Keratinocyte (primary cell): ENCODE measurements around the gene TAF10. TPM values are rescaled to one million over a fixed set of nuclear protein-coding genes. Genes with fewer than 3 reads are reported as not detected.

Source experiments
- DNase-seq: peaks from one replicate; pipeline ENCODE4 v3.0.0-alpha.2; 2011; ENCODE audit warnings: low read depth, missing footprints, low spot score
- FAIRE-seq: peaks from 2 replicates; lab custom pipeline; 2011; peaks lifted over from hg19 to GRCh38; lab: Jason Lieb, UNC
- H2AFZ ChIP-seq: 2 replicates; pipeline ENCODE4 v1.6.0; 2012; ENCODE audit warnings: low read length, control low read depth, inconsistent platforms; ENCODE audit not compliant: control insufficient read depth
- H3K27ac ChIP-seq: 2 replicates; pipeline ENCODE4 v1.5.1; 2011; ENCODE audit warnings: low read length; ENCODE audit not compliant: control insufficient read depth, insufficient read depth
- H3K27me3 ChIP-seq: 3 replicates; pipeline ENCODE4 v1.6.0; 2011; ENCODE audit warnings: low read length; ENCODE audit not compliant: control insufficient read depth, insufficient read depth; ENCODE audit errors: extremely low read depth
- H3K36me3 ChIP-seq, 2 experiments: 2 replicates in 1 of 2; 3 replicates in 1 of 2; pipeline ENCODE4 v1.5.1; 2011; ENCODE audit warnings: low read length in 2 of 2, mild to moderate bottlenecking in 1 of 2; ENCODE audit not compliant: control insufficient read depth in 2 of 2, insufficient read depth in 2 of 2; ENCODE audit errors: extremely low read depth in 1 of 2
- H3K4me1 ChIP-seq: 3 replicates; pipeline ENCODE4 v1.5.1; 2011; ENCODE audit warnings: low read length; ENCODE audit not compliant: control insufficient read depth, insufficient read depth; ENCODE audit errors: extremely low read depth
- H3K4me2 ChIP-seq: 3 replicates; pipeline ENCODE4 v1.6.0; 2011; ENCODE audit warnings: low read depth, low read length; ENCODE audit not compliant: control insufficient read depth, insufficient read depth; ENCODE audit errors: extremely low read depth
- H3K4me3 ChIP-seq, 3 experiments: fragments of 200-600 bp in 1 of 3; sonication (generic) in 1 of 3; 2 replicates in 2 of 3; 3 replicates in 1 of 3; pipeline ENCODE4 v1.5.1; 2011 to 2016; ENCODE audit warnings: low read length in 3 of 3, mild to moderate bottlenecking in 3 of 3, control low read depth in 2 of 3, inconsistent platforms in 1 of 3, low read depth in 1 of 3, mixed read lengths in 1 of 3, mixed run types in 1 of 3, moderate library complexity in 1 of 3; ENCODE audit not compliant: control insufficient read depth in 2 of 3, insufficient read depth in 2 of 3; ENCODE audit errors: extremely low read depth in 1 of 3
- H3K79me2 ChIP-seq: 2 replicates; pipeline ENCODE4 v1.6.0; 2012; ENCODE audit warnings: low read length; ENCODE audit not compliant: control insufficient read depth, insufficient read depth
- H3K9ac ChIP-seq: 3 replicates; pipeline ENCODE4 v1.6.0; 2011; ENCODE audit warnings: low read length; ENCODE audit not compliant: control insufficient read depth, insufficient read depth; ENCODE audit errors: extremely low read depth
- H3K9me1 ChIP-seq: 3 replicates; pipeline ENCODE4 v1.6.0; 2011; ENCODE audit warnings: low read length; ENCODE audit not compliant: control insufficient read depth, insufficient read depth; ENCODE audit errors: extremely low read depth
- H3K9me3 ChIP-seq: 2 replicates; pipeline ENCODE4 v1.5.1; 2012; ENCODE audit warnings: low read depth, low read length; ENCODE audit not compliant: control insufficient read depth
- H4K20me1 ChIP-seq: 3 replicates; pipeline ENCODE4 v1.6.0; 2011; ENCODE audit warnings: low read length; ENCODE audit not compliant: control insufficient read depth, insufficient read depth; ENCODE audit errors: extremely low read depth
- CTCF ChIP-seq, 3 experiments: IDR thresholded peaks in 1 of 3; conservative IDR thresholded peaks in 1 of 3; optimal IDR thresholded peaks in 1 of 3; 2 replicates in 2 of 3; 3 replicates in 1 of 3; pipeline versions ENCODE3 to v1.5.1; 2011; ENCODE audit warnings: low read length in 3 of 3, mild to moderate bottlenecking in 3 of 3, moderate library complexity in 2 of 3, control low read depth in 1 of 3, inconsistent platforms in 1 of 3; ENCODE audit not compliant: insufficient read depth in 2 of 3; ENCODE audit errors: extremely low read depth in 1 of 3
- EZH2 ChIP-seq: IDR thresholded peaks from one replicate; pipeline ENCODE4 v1.6.1; 2012; ENCODE audit warnings: inconsistent platforms, mild to moderate bottlenecking, low read length, moderate library complexity
- dilution Hi-C: fragments of 300-500 bp; cut with MboI; formaldehyde crosslinking; loops from one replicate; pipeline ENCODE4 v1.7.0; 2020; ENCODE audit warnings: low sequenced_read_pairs; ENCODE audit not compliant: extremely low pct_ligation_motif_present
- polyA plus RNA-seq, 5 experiments: library from polyadenylated mRNA; depleted of rRNA in 3 of 5; stranded (reverse) in 3 of 5; stranded (forward) in 1 of 5; unstranded in 1 of 5; fragments of >200 nt; gene quantifications; 1 replicate in 1 of 5; 2 replicates in 3 of 5; 3 replicates in 1 of 5; pipeline versions ENCODE4 v1.2.1 to v1.2.3, GENCODE V29; 2011 to 2012; ENCODE audit warnings: missing spikeins in 2 of 5, low read depth in 1 of 5, low replicate concordance in 1 of 5

TAF10 gene
- polyA plus RNA-seq, 1 donor (not counting 4 experiments of a cell fraction or from before 2014, with no cell fraction given): 165 TPM

GRCh38 chr11:6567371-6567745, 44.7 kb downstream of the TAF10 start:
- no peak for TF ChIP-seq EZH2
- TF ChIP-seq CTCF (optimal IDR thresholded peaks at IDR 0.05 in 1 of 3, IDR thresholded peaks at IDR 0.05 in 1 of 3, conservative IDR thresholded peaks at IDR 0.05 in 1 of 3; ENCODE audit: extremely low read depth in 1 of 3, insufficient read depth in 2 of 3, low read length in 3 of 3): no peak
- dilution Hi-C loops: no loop called here
- FAIRE-seq (no peak), DNase-seq (no peak)
- Histone ChIP-seq H3K27ac (no peak overlapping the region), H3K9me3 (no peaks in the 10 kb centered on the region), H3K9me1 (no peaks in the 10 kb centered on the region), H3K4me3 (no peak overlapping the region), H3K9ac (no peak overlapping the region), H3K4me1 (peaks cover 5% of the 10 kb centered on the region), H3K79me2 (no peaks in the 10 kb centered on the region), H4K20me1 (no peaks in the 10 kb centered on the region), H3K27me3 (no peaks in the 10 kb centered on the region), H2AFZ (no peak overlapping the region), H3K36me3 (peaks cover 0 to 1% of the 10 kb centered on the region in 2 experiments), H3K4me2 (no peak overlapping the region)

GRCh38 chr11:6566704-6567370, 45.2 kb downstream of the TAF10 start:
- Histone ChIP-seq H3K9me3 (no peaks in the 10 kb centered on the region), H3K9me1 (no peaks in the 10 kb centered on the region), H4K20me1 (no peaks in the 10 kb centered on the region), H3K4me2 (no peak overlapping the region), H3K9ac (no peak overlapping the region), H3K27me3 (no peaks in the 10 kb centered on the region), H3K4me3 (no peak overlapping the region), H3K36me3 (peaks cover 0 to 1% of the 10 kb centered on the region in 2 experiments), H3K4me1 (peaks cover 5% of the 10 kb centered on the region), H3K27ac (no peak overlapping the region), H2AFZ (no peak overlapping the region), H3K79me2 (no peaks in the 10 kb centered on the region)
- TF ChIP-seq EZH2: no peak
- no peak for TF ChIP-seq CTCF (optimal IDR thresholded peaks at IDR 0.05 in 1 of 3, IDR thresholded peaks at IDR 0.05 in 1 of 3, conservative IDR thresholded peaks at IDR 0.05 in 1 of 3; ENCODE audit: extremely low read depth in 1 of 3, insufficient read depth in 2 of 3, low read length in 3 of 3)
- no peak for DNase-seq
- FAIRE-seq: no peak
- dilution Hi-C loops: no loop called here
